Stimulated activated naive CD8-positive, alpha-beta T cell treated with anti-CD3 and anti-CD28 coated beads, Interleukin-15, Interleukin-2, amounts not matched to agents 100 ng/mL and 50 ng/mL, for 24 hours (primary cell): ENCODE measurements around the gene MCM3AP.
A peak's percentile ranks its signal among the peaks of the same experiment; 100 is the strongest.

Experiments used
- H3K27ac Mint-ChIP-seq: one replicate; pipeline ENCODE4 v1.8.0; 2021; ENCODE audit warnings: mild to moderate bottlenecking, mixed read lengths
- H3K27me3 Mint-ChIP-seq: one replicate; pipeline ENCODE4 v1.8.0; 2021; ENCODE audit warnings: mixed read lengths
- H3K36me3 Mint-ChIP-seq: one replicate; pipeline ENCODE4 v1.8.0; 2021; ENCODE audit warnings: low read depth, mixed read lengths
- H3K4me1 Mint-ChIP-seq: one replicate; pipeline ENCODE4 v1.8.0; 2021; ENCODE audit warnings: low read depth, mixed read lengths
- H3K4me3 Mint-ChIP-seq: one replicate; pipeline ENCODE4 v1.8.0; 2021; ENCODE audit warnings: mild to moderate bottlenecking, mixed read lengths
- H3K9me3 Mint-ChIP-seq: one replicate; pipeline ENCODE4 v1.8.0; 2021; ENCODE audit warnings: mixed read lengths

The MCM3AP gene

DNA sequence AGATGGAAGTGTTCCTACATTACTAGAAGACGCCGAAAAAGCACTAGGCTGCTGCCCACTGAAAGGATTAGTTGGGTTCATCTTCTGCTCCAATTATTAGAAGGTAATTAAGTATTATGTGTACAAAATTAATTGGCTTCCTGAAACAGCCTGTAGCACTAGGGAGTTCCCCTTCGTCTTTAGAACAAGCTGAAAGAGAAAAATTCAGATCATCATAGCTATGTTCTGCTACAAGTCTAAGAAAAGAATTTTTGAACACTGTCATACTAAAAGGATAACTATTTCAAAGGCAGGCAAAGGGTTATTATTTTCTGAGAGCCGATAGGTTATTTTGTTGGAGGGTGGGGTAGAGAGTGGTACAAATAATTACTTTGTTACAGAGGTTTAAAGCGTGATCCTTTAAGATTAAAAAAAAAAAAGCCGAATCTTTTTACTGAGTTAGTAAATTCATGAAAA is at the start of gene MCM3AP:
Gene MCM3AP, minus strand, starts transcription at position 406 of the 456 bp plus-strand sequence. Its CDS starts 325 bp downstream, at position 81.
- Mint-ChIP-seq H3K27ac (peak within 1 kb of the TSS; percentile 96), H3K9me3 (no peaks in the 10 kb centered on the region), H3K36me3 (peaks cover 56% of the 10 kb centered on the region), H3K4me3 (peak within 1 kb of the TSS; percentile 95), H3K4me1 (peaks cover 65% of the 10 kb centered on the region), H3K27me3 (no peaks in the 10 kb centered on the region)

DNA sequence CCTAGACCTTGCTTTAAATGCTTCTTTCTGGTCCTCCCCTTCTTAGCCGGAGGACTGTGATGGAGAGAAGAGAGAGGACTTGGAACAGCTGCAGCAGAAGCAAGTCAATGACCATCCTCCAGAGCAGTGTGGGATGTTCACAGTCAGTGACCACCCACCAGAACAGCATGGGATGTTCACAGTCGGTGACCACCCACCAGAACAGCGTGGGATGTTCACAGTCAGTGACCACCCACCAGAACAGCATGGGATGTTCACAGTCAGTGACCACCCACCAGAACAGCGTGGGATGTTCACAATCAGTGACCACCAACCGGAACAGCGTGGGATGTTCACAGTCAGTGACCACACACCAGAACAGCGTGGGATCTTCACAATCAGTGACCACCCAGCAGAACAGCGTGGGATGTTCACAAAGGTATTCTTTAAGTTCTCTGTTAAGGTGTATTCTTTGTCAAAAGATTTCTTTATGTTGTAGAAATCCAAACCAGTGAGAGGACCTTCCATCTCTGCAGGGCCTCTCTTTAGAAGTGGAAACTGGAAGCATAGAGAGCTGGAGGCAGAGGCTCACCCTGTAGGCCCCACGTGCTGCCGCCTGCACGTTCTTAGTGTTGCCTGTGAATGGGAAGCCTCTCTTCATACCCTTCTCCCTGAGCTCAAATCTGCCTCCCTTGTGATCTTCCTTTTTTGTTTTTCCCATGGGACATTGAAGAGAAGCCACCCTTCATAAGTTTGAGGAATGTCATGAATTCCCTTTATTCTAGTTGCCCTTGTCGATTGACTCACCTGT is 49.1 kb upstream of the MCM3AP start:
- Mint-ChIP-seq H3K4me3 (no peak overlapping the region), H3K9me3 (no peaks in the 10 kb centered on the region), H3K36me3 (peaks cover 56% of the 10 kb centered on the region), H3K4me1 (no peaks in the 10 kb centered on the region), H3K27ac (no peak overlapping the region), H3K27me3 (no peaks in the 10 kb centered on the region)

GRCh38 chr21:46329796-46330195 is 44.4 kb upstream of the MCM3AP start:
- Mint-ChIP-seq H3K4me1 (peaks cover 13% of the 10 kb centered on the region), H3K36me3 (peaks cover 57% of the 10 kb centered on the region), H3K27me3 (no peaks in the 10 kb centered on the region), H3K9me3 (no peaks in the 10 kb centered on the region), H3K4me3 (no peak overlapping the region), H3K27ac (no peak overlapping the region)

DNA sequence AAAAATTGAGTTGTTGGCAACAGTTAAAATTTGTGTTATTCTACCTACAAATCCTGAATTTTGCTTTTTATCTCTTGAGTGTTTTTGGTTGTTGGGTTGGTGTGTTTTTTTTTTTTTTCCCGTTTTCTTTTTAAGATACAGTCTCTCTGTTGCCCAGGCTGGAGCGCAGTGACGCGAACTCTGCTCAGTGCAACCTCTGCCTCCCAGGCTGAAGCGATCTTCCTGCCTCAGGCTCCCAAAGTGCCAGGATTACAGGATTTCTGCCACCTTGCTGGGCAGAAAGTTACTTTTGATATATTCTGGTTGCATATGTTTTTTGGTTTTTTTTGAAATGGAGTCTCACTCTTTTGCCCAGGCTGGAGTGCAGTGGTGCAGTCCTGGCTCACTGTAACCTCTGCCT is 42.7 kb upstream of the MCM3AP start:
- Mint-ChIP-seq H3K4me3 (no peak overlapping the region), H3K27me3 (no peaks in the 10 kb centered on the region), H3K36me3 (peaks cover 58% of the 10 kb centered on the region)

DNA sequence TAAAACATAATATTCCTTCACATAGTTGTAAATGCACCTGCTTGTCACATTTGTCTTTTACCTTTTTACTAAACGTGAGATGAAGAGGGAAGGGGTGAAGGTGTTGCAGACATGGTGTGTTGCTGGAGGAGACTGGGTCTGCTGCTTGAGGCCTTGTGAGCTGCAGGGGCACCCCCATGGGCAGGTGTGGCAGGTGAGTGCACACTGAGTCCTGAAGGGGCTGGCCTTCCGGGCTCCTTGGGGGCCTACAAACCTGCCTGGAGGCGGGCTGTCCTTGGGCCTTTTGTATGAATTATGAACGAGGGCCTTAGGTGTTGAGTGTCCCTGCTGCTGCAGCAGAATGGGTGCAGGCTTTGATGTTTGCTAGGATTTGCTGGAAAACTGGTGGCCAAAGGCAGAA is 42.3 kb upstream of the MCM3AP start:
- Mint-ChIP-seq H3K27ac (no peak overlapping the region), H3K36me3 (peaks cover 61% of the 10 kb centered on the region), H3K27me3 (no peaks in the 10 kb centered on the region), H3K4me3 (no peak overlapping the region), H3K9me3 (no peaks in the 10 kb centered on the region), H3K4me1 (peaks cover 13% of the 10 kb centered on the region)

More for the DNA sequence above, 42.7 kb upstream of the MCM3AP start:
- Mint-ChIP-seq H3K9me3 (no peaks in the 10 kb centered on the region), H3K4me1 (peaks cover 13% of the 10 kb centered on the region), H3K27ac (no peak overlapping the region)

DNA sequence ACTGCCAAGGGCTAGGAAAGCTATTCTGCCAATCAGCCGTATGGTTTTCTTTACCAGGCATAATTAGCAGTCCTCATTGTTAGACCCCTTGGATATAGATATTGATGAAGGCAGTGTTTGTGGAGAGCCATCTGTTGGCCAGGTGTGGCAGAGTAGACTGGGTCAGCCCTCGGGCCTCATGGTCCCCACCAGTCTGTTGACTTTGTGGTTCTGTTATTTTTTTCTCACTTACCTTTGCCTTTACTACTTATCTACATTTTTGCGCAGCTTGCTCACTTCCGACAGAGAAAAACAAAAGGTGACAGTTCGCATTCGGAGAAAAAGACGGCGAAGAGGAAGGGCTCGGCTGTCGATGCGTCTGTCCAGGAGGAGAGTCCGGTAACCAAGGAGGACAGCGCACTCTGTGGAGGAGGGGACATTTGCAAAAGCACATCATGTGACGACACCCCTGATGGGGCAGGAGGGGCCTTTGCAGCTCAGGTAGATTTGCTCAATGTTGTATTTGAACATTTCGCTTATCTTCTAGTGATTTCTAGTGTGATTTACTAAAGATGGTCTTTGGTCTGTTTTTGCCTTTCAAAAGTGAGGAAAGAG is 40.8 kb upstream of the MCM3AP start:
- Mint-ChIP-seq H3K9me3 (no peaks in the 10 kb centered on the region), H3K36me3 (peaks cover 60% of the 10 kb centered on the region), H3K4me1 (peaks cover 25% of the 10 kb centered on the region), H3K27ac (no peak overlapping the region), H3K27me3 (no peaks in the 10 kb centered on the region), H3K4me3 (peak overlapping the region; percentile 82)

GRCh38 chr21:46325073-46325912 is 39.9 kb upstream of the MCM3AP start:
- H3K9me3 Mint-ChIP-seq = no peaks in the 10 kb centered on the region
- peak overlapping the region; percentile 36 for H3K27ac Mint-ChIP-seq
- no peaks in the 10 kb centered on the region for H3K27me3 Mint-ChIP-seq
- peaks cover 33% of the 10 kb centered on the region for H3K4me1 Mint-ChIP-seq
- peak overlapping the region; percentile 82 for H3K4me3 Mint-ChIP-seq
- H3K36me3 Mint-ChIP-seq = peaks cover 60% of the 10 kb centered on the region

DNA sequence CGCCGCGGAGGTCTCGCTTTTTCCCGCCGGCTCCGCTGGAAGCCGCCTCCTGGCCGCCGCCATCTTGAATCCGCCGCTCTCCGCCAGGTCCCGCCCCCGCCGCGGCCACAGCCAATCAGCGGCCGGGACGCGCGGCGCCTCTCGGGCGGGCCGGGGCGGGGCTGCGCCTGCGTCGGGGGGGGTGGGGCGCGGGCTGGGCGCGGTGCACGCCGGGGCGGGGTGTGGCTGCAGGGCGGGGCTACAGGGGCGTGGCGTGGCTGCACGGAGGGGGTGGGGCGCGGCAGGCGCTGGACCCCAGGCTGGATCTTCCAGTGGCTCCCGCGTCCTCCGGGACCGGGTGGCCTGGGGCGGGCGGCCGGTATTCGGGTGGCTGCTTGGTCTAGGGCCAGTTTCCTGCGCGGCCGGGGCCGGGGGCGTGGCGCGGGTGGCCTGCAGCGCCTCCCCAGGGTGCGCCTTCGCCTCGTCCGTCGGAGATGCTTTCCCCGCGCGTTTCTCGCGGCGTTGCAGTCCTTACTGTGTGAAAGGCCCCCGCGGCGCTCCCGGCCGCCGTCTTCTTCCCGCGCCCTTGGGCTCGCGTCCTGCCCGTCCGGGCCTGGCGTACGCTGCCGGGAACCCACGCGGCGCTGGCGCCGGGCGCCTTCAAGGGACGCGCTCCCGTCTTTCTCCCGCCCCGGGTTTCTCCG is 39.1 kb upstream of the MCM3AP start:
- peak overlapping the region; percentile 95 for H3K4me3 Mint-ChIP-seq
- peaks cover 53% of the 10 kb centered on the region for H3K36me3 Mint-ChIP-seq
- no peaks in the 10 kb centered on the region for H3K27me3 Mint-ChIP-seq
- peaks cover 36% of the 10 kb centered on the region for H3K4me1 Mint-ChIP-seq
- H3K9me3 Mint-ChIP-seq = no peaks in the 10 kb centered on the region
- no peak overlapping the region for H3K27ac Mint-ChIP-seq

- H3K27me3 Mint-ChIP-seq = no peaks in the 10 kb centered on the region
- peak within 1 kb of the TSS; percentile 95 for H3K4me3 Mint-ChIP-seq
- peaks cover 47% of the 10 kb centered on the region for H3K36me3 Mint-ChIP-seq
- H3K27ac Mint-ChIP-seq = peak within 1 kb of the TSS; percentile 96
- H3K9me3 Mint-ChIP-seq = no peaks in the 10 kb centered on the region
- H3K4me1 Mint-ChIP-seq = peaks cover 36% of the 10 kb centered on the region
Measured at GRCh38 chr21:46323710-46324389, 38.4 kb upstream of the MCM3AP start, which contains the start of the genes C21orf58 and PCNT. Gene C21orf58 (minus strand): TSS chr21:46323870. CDS start chr21:46322738, 1,132 bp downstream. Gene PCNT (plus strand): TSS chr21:46324156. CDS start chr21:46324229, 73 bp downstream.

DNA sequence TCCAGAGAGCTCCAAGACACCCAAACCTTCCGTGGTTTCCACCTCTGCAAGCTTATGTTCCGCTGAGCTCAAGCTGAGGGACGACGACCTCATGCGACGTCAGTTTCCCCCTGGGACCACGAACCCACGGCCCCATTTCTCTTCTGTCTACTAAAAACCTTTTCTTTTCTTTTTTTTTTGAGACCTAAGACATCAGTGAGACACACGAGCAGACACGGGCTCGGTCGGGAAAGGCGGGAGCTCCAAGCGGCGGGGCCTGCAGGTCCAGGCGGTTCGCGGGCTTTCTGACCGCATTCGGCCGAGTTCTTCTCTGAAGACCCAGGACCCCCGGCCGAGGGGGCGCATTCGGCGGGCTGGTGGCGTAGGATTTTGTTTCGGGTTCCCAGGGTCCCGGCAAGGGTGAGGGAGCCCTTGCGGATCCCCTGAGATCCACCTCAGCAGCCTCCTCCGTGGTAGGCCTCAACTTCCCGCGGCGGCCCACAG is 37.9 kb upstream of the MCM3AP start:
- H3K36me3 Mint-ChIP-seq = peaks cover 46% of the 10 kb centered on the region
- H3K4me3 Mint-ChIP-seq = peak overlapping the region; percentile 95
- no peaks in the 10 kb centered on the region for H3K9me3 Mint-ChIP-seq
- H3K27ac Mint-ChIP-seq = peak overlapping the region; percentile 95
- peaks cover 36% of the 10 kb centered on the region for H3K4me1 Mint-ChIP-seq
- no peaks in the 10 kb centered on the region for H3K27me3 Mint-ChIP-seq

DNA sequence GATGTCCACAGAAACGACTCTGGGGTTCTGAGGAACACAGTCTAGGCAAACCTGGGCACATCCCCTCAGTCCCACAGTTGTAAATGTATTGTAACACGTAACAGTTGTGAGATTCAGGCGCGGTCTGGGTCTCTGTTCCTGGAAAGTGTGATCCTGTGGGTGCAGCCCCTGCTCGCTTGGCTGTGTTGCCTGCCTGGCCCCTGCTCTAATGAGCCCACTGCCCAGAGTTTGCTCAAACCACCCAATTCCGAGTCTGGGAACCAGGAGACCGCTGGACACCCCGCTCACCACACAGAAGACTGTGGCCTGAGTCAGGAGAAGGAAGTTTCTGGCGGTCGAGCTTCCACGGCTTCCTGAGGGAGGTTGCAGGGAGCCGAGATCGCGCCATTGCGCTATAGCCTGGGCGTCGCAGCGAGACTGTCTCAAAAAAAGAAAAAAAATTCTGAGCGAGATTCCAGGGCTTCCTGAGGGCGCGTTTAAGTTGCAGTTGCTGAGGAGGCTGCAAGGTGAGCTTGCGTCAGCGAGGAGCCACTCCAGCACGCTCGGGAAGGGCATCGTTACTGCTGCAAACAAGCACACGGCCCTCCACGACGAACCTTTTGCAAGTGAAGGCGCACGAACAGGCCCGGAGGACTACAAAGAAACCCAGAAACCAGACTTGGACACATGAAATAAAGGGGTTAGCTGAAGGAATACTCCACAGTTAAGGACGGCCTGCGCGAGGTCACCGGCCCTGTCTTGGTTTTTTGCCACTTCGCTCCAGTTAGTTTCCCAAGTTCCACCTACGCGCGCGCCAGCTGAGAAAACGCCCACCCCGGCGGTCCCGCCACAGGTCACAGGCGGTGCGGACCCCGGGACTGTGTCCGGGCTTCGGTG is 37.2 kb upstream of the MCM3AP start:
- Mint-ChIP-seq H3K4me1 (peaks cover 36% of the 10 kb centered on the region), H3K27ac (peak overlapping the region; percentile 95), H3K4me3 (peak overlapping the region; percentile 95), H3K36me3 (peaks cover 39% of the 10 kb centered on the region), H3K27me3 (no peaks in the 10 kb centered on the region), H3K9me3 (no peaks in the 10 kb centered on the region)

- peak overlapping the region; percentile 49 for H3K4me3 Mint-ChIP-seq
- H3K27me3 Mint-ChIP-seq = no peaks in the 10 kb centered on the region
- H3K9me3 Mint-ChIP-seq = no peaks in the 10 kb centered on the region
- H3K36me3 Mint-ChIP-seq = peaks cover 28% of the 10 kb centered on the region
- peaks cover 24% of the 10 kb centered on the region for H3K4me1 Mint-ChIP-seq
- no peak overlapping the region for H3K27ac Mint-ChIP-seq
Measured at GRCh38 chr21:46320331-46320801, 35.0 kb upstream of the MCM3AP start.

- Mint-ChIP-seq H3K36me3 (peaks cover 28% of the 10 kb centered on the region), H3K27me3 (no peaks in the 10 kb centered on the region), H3K9me3 (no peaks in the 10 kb centered on the region), H3K4me1 (peaks cover 23% of the 10 kb centered on the region), H3K4me3 (no peak overlapping the region), H3K27ac (no peak overlapping the region)
Measured at GRCh38 chr21:46319186-46319585, 33.8 kb upstream of the MCM3AP start.
